HG03103 (cell line): Measurements from ENCODE around the gene LYZ.
"Not testable (repeated sequence)": the region's sequence is repeated elsewhere in the genome, so short reads cannot be mapped to it uniquely, and the experiment has no call there.

ENCODE experiments used
- ATAC-seq: cut with Tn5 transposase; IDR thresholded peaks from one replicate; pipeline ENCODE4 v1.9.1; 2021; ENCODE audit warnings: low read depth; ENCODE audit not compliant: unreplicated experiment

The LYZ gene

DNA sequence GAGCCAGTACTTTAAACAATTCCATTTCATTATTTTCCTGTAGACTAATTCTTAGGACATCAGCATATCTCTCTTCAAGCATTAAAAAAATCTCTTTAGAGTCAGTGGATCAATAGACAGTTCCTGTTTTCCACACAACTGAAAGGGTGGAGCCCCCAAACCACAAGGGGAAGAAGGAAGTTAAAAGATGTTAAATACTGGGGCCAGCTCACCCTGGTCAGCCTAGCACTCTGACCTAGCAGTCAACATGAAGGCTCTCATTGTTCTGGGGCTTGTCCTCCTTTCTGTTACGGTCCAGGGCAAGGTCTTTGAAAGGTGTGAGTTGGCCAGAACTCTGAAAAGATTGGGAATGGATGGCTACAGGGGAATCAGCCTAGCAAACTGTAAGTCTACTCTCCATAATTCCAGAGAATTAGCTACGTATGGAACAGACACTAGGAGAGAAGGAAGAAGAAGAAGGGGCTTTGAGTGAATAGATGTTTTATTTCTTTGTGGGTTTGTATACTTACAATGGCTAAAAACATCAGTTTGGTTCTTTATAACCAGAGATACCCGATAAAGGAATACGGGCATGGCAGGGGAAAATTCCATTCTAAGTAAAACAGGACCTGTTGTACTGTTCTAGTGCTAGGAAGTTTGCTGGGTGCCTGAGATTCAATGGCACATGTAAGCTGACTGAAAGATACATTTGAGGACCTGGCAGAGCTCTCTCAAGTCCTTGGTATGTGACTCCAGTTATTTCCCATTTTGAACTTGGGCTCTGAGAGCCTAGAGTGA is at the start of gene LYZ:
LYZ (plus strand) TSS at position 220 of the 777 bp plus-strand sequence; CDS start at position 248, 28 bp downstream.
- ATAC-seq: no peak

DNA sequence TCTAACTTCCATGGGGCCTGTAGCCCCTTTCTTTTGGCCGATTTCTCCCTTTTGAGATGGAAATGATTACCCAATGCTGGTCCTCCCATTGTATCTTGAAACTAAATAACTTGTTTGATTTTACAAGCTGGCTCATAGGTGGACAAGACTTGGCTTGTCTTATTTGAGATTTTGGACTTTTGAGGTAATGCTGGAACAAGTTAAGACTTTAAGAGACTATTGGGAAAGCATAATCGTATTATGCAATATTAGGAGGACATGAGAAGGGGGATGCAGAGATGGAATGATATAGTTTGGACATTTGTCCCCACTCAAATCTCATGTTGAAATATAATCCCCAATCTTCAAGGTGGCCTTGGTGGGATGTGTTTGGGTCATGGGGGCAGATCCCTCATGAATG is 49.2 kb upstream of the LYZ start:
- no peak for ATAC-seq

DNA sequence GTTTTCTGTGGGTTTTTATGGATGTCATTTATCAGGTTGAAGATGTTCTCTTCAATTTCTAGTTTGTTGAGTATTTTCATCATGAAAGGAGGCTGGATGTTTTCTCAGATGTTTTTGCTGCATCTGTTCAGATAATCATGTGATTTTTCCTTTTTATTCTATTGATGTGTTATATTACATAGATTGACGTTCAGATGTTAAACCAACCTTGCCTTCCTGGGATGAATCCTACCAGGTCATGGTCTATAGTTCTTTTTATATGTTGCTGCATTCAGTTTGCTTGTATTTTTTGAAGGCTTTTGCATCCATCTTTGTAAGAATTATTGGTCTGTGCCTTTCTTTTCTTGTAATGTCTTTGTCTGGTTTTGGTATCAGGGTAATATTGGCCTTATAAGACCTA is 43.9 kb upstream of the LYZ start:
- no peak for ATAC-seq

DNA sequence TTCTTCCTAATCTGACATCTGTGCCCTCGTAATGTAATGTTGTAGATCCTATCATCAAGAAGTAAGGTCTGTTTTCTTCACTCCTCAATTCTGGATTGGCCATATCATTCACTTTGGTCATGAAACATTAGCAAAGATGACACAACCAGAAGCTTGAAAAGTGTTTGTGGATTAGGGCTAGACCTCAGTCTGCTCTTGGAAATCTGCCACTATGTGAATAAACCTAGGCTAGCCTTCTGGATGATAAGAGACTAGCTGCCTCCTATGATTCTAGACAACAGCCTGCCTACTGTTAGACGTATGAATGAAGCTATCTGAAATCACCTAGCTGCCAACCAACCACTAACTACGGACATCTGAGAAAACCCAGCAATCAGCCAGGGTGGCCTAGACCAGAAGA is 38.7 kb upstream of the LYZ start:
- ATAC-seq: no peak

DNA sequence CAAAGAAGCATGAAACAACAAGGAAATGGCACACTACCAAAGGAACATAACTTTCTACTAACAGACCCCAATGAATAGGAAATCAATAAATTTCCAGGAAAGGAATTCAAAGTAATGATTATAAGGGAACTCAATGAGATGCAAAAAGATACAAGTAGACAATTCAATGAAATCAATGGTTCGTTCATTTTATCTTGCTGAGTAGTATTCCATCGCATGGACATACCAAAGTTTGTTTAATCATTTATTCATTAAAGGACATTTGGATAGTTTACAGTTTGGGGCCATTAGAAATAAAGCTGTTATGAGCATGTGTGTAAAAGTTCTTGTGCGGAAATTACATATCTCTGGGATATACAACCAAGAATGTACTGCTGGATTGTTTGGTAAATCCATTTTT is 35.0 kb upstream of the LYZ start:
- ATAC-seq: no peak

DNA sequence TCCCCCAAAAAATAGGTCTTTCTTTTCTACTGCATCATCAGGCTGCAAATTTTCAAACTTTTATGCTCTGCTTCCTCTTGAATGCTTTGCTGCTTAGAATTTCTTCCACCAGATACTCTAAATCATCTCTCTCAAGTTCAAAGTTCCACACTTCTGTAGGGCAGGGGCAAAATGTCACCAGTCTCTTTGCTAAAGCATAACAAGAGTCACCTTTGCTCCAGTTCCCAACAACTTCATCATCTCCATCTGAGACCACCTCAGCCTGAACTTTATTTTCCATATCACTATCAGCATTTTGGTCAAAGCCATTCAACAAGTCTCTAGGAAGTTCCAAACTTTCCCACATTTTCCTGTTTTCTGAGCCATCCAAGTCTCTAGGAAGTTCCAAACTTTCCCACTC is 31.4 kb upstream of the LYZ start:
- ATAC-seq: not testable (repeated sequence)

DNA sequence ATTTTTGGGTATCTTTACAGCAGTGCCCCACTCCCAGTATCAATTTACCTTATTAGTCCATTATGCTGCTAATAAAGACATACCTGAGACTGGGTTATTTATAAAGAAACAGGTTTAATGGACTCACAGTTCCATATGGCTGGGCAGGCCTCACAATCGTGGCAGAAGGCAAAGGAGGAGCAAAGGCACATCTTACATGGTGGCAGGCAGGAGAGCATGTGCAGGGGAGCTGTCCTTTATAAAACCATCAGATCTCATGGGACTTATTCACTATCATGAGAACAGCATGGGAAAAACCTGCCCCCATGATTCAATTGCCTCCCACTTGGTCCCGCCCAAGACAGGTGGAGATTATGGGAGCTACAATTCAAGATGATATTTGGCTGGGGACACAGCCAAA is 30.9 kb upstream of the LYZ start:
- ATAC-seq: not testable (repeated sequence)

DNA sequence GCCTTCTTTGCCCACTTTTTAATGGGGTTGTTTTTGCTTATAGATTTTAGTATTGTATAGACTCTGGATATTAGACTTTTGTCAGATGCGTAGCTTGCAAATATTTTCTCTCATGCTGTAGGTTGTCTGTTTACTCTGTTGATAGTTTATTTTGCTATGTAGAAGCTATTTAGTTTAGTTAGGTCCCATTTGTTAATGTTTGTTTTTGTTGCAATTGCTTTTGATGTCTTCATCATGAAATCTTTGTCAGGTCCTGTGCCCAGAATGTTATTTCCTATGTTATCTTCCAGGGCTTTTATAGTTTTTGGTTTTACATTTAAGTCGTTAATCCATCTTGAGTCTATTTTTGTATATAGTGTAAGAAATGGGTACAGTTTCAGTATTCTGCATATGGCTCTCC is 30.0 kb upstream of the LYZ start:
- ATAC-seq: no peak

DNA sequence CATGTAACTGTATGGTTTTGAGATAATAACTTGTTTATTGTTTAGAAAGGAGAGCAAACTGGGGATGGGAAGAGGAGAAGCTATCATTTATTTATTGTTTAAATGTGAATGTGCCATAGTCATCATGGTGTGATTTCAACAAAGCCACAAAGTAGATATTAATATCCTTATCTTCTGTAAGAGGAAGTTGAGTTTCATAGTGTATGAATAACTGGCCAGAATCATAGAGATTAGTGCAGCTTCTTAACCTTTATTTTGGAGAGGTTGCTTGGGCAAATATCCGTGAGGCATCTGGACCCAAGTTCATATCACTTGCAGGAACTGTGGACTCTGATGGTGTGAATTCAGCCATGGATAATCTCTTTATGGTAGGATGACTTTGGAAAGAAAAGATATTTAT is 26.8 kb upstream of the LYZ start:
- no peak for ATAC-seq

DNA sequence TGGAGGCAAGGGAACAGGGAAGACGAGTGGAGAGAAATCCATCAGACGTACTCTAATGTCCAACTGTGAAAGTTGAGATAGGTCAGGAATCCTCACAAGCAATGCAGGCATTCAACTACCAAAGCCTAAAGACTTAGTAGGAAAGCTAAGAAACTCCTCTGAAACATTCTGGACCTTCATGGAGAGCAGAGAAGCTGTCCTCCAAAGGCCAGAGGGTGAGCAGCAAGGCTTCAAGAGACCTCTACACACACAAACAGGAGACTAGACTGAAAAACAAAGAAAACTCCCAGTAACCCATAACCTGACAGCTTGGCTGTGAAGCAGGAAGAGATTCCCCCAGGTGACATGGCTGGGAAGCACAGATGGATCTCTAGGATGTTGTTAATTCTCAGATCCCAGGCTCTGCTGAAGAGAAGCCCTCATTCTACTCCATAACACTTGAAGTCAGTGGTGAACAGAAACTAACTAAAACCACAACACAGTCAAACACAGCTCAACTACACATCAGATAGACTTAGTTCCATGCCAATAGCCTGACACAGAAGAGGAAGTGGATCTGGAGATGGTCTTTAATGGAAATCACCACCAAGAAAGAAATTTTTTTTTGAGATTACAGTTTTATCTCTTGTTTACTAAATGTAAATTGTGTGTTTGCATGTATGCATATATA is 23.2 kb upstream of the LYZ start:
- peak; percentile 96 for ATAC-seq

DNA sequence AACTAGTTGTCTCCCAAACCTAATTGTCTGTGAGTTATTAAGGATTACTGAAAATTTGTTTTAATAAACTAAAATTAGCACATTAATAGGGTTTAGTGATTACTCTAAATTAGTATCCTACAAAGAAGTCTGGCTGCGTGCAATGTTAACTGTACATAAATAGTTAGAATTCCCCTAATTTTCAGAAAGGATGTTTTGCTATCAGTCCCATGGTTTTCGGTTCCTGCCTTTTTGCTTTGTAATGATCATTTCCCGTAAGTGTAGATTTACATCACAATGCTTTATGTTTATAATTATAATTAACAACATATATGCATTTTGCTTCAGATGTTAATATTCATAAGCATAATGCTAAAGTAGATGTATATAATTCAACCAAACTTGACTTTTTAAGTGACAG is 19.8 kb upstream of the LYZ start:
- ATAC-seq: no peak

DNA sequence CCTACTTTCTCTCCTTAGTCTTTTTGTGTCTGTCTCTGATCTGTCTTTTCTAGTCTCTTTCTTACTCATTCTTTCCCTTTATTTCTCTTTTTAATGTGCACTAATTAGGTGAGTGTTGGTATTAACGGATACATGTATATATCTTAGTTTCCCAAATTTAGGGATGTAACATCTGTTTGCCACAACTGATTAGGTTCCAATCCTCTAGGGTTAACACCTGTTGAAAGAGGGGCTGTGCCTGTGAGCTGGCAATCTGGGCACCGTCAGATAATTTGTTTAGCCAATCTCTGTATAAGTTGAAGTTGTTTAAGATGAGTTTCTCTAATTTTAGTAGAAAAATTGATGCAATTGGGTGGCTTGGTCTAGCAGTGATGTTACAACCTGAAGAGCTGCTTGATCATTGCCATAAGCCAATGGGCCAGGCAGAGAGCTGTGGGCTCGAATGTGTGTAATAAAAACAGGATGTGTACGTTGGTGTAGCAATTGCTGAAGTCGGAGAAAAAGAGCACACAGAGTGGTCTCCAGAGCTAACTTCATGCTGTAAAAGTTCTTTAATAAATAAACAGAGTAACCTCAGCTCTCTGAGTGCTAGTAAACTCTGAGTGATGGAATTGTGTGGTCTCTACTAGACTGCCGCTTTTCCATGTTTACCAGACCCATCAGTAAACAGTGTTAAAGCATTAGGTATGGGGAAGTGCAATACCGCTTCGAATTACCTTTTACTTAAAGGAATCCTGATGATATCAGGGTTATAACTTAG is 18.3 kb upstream of the LYZ start:
- ATAC-seq: no peak

DNA sequence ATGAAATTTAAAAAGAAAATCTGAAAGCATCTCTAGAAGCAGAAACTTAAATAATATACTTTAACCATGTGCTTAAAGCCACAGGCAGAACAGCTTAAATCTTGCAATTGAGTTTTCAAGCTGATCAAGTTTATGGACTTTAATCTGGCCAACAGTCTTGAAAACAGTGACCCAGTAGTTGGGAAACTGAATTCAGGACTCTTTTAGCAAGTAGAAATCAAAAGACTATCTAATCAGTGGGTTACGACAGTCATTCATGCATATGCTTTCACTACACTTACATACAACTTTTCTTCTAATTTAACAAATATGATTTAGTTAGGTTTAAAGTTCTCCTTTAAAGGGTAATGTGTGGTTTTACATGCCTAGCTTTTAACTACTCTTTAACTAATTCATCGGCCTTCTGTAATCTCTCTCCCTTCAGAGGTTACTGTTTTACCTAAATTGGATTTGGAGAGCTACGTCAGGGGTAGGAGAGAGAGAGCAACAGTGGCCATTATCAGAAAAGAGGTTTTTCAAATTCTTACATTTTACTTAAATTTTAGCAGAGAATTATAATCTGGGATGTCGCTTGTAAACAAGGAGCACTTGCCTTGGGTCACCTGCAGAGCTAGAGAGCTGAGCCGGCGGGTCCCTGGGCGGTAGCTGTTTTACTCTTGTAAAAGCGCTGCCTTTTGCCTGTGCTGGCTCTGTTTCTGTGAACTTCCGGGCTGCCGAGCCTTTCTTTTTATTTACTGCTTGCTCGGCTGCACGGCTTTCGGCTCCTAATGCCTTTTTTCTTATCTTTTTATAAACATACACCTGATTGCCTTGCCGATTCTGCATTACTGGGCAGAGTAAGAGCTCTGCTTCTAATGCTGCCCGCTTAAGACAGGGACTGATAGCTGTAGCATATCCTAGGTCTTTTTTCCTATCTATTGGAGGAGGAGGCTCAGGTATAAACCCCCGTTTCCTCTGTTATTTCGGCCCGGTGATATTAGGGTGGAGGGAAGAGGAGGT is 17.4 kb upstream of the LYZ start:
- peak; percentile 74 for ATAC-seq

DNA sequence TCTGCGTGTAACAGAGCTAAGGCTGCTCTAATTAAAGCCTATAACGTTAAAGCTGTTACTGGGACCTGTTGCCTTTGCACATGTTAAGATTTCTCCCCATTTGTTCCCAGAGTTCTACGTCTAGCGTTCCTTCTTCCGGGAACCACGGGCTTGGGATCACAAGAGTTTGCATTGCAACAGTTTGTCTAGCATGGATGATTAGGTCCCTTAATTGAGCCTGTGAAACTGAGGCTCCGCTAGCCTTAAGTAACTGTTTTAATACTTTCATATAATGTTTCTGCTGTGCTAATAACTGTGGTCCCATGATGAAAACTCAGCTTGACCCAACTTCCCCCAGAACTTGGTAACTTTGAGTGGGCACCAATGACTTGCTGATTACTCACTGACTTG is 16.7 kb upstream of the LYZ start:
- no peak for ATAC-seq

DNA sequence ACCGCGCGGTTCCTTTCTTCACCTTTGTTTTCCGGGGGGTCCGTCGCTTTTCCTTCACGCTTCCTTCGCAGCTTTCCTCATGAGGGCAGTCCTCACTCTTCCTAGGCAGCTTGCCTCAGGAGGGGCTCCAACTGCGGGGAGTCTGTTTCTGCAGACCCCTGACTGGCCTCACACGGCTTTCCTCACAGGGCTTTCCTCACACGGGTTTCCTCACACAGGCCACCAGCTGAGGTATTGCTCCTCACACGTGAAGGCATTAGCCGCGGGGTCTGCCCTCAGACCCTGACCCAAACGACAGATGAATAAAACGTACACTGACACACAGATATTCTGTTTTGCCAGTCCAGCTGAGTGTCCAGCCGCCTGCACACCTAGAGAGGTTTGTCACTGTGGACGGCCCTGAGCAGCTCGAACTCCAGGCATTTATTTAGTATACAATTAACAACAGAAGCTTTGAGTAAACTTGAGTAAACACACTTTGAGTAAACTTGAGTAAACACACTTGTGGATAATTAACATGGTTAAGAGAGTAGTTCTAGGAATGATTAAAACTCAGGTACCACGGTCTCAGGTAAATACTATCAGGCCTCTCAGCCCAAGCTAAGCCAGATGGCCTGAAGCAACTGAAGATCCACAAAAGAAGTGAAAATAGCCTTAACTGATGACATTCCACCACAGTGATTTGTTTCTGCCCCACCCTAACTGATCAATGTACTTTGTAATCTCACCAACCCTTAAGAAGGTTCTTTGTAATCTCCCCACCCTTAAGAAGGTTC is 16.1 kb upstream of the LYZ start:
- no peak for ATAC-seq

DNA sequence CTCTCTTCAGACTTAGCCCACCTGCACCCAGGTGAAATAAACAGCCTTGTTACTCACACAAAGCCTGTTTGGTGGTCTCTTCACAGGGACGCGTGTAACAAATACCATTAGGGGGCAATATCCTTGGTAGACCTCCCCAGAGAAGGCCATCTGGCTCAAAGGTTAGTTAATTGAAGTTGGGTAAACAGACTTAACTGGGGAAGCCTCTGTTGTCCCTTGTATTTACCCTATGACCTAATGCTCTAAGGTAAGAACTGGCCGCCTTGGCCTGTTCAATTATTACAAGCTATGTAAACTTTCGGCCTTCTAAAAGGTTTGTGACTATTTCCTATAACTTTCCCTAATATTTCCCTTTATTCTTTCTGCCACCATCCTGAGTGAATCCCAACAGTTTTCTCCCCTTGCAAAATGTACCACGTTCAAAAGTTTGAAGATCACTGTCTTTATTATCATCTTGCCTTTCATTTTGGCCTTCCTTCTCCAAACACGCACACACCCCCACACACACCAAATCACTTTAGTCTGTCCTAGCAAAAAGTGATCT is 15.3 kb upstream of the LYZ start:
- ATAC-seq: no peak

DNA sequence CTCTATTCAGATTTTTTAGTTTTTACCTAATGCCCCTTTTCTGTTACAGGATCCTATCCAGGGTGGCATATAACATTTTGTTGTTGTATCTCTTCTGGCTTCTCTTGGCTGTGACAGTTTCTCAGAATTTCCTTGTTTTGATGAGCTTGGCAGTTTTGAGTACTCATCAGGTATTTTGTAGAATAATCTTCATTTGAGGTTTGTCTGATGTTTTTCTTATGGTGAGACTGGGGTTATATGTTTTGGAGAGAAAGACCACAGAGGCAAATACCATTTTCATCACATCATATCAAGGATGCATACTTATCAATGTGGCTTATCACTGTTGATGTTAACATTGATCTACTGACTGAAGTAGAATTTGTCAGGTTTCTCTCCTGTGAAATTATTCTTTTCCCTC is 14.0 kb upstream of the LYZ start:
- no peak for ATAC-seq

DNA sequence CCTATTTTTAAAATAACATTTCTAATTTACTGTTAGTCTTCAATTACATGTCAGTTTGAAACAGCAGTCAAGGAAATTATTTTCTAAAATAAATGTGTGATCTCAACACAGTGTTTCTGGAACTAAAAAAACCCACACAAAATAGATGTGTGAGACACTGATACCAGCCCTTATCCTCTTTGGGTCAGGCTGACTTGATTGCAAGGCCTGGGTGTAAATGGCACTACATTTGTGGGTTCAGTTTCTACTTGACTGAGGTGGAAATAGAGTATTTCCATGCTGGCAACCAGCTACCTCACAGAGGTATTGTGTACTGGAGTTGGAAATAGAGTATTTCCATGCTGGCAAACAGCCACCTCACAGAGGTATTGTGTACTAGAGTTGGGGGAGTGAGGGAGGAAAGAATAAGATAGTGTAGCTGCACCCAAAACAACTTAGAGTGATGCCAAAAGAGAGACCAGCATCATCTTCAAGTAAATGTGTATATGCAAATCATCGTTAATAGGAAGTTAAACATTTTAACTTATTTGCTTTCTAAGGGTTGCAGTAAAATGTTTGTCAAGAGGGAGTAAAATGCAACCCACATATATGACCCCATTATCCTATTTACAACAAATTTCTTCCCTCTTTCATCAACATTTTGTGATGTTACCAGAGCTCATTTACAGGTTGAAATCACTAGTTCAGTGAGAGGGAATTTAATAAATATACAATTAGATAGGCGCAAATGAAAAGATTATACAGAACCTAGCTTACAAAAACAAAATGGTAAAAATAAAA is 10.7 kb upstream of the LYZ start:
- no peak for ATAC-seq
